Measurements from ENCODE around the gene REC8.

The REC8 gene

GRCh38 chr14:24182110-24182882 lies 10.4 kb downstream of the REC8 start:
- in situ Hi-C loops (cut with MboI; ENCODE audit: low sequenced_read_pairs): no loop called here

GRCh38 chr14:24183014-24183481 lies 11.2 kb downstream of the REC8 start:
- in situ Hi-C loops (cut with MboI; ENCODE audit: low sequenced_read_pairs): no loop called here

GRCh38 chr14:24184104-24184970 lies 12.5 kb downstream of the REC8 start:
- in situ Hi-C loops (cut with MboI; ENCODE audit: low sequenced_read_pairs): no loop called here

GRCh38 chr14:24185026-24185425 lies 13.1 kb downstream of the REC8 start:
- in situ Hi-C loops (cut with MboI; ENCODE audit: low sequenced_read_pairs): no loop called here

GRCh38 chr14:24185741-24186140 lies 13.9 kb downstream of the REC8 start:
- in situ Hi-C loops (cut with MboI; ENCODE audit: low sequenced_read_pairs): no loop called here

GRCh38 chr14:24186831-24187538 lies 15.1 kb downstream of the REC8 start:
- in situ Hi-C loops (cut with MboI; ENCODE audit: low sequenced_read_pairs): no loop called here

GRCh38 chr14:24187539-24187915 lies 15.6 kb downstream of the REC8 start:
- in situ Hi-C loops (cut with MboI; ENCODE audit: low sequenced_read_pairs): no loop called here

GRCh38 chr14:24188251-24189058 lies 16.6 kb downstream of the REC8 start, which contains the start of gene IPO4:
TSS of gene IPO4 (minus strand) at chr14:24188816. CDS start at chr14:24188787, 29 bp downstream.
- in situ Hi-C loops (cut with MboI; ENCODE audit: low sequenced_read_pairs): no loop called here

- in situ Hi-C loops (cut with MboI; ENCODE audit: low sequenced_read_pairs): no loop called here
Measured at GRCh38 chr14:24189059-24189375, 17.1 kb downstream of the REC8 start.

GRCh38 chr14:24189460-24189859 lies 17.6 kb downstream of the REC8 start:
- in situ Hi-C loops (cut with MboI; ENCODE audit: low sequenced_read_pairs): no loop called here

- in situ Hi-C loops (cut with MboI; ENCODE audit: low sequenced_read_pairs): no loop called here
Measured at GRCh38 chr14:24190416-24190815, 18.5 kb downstream of the REC8 start.

- in situ Hi-C loops (cut with MboI; ENCODE audit: low sequenced_read_pairs): no loop called here
Measured at GRCh38 chr14:24192933-24193332, 21.1 kb downstream of the REC8 start.

- in situ Hi-C loops (cut with MboI; ENCODE audit: low sequenced_read_pairs): no loop called here
Measured at GRCh38 chr14:24194186-24194872, 22.4 kb downstream of the REC8 start.

- in situ Hi-C loops (cut with MboI; ENCODE audit: low sequenced_read_pairs): no loop called here
Measured at GRCh38 chr14:24194873-24195185, 22.9 kb downstream of the REC8 start.

GRCh38 chr14:24195186-24196070 lies 23.5 kb downstream of the REC8 start, which contains the start of gene TM9SF1:
TSS of gene TM9SF1 (minus strand) at chr14:24195441. CDS start at chr14:24195019, 422 bp downstream.
- in situ Hi-C loops (cut with MboI; ENCODE audit: low sequenced_read_pairs): no loop called here

GRCh38 chr14:24196071-24197055 lies 24.5 kb downstream of the REC8 start:
- in situ Hi-C loops (cut with MboI; ENCODE audit: low sequenced_read_pairs): no loop called here

GRCh38 chr14:24197056-24197450 lies 25.2 kb downstream of the REC8 start:
- in situ Hi-C loops (cut with MboI; ENCODE audit: low sequenced_read_pairs): no loop called here
